ENCODE data around the gene PSTPIP2.

- TF ChIP-seq CTCF (IDR thresholded peaks at IDR 0.05) (no peak), POLR2A (IDR thresholded peaks at IDR 0.05) (no peak)
Observed at GRCh38 chr18:45957100-45957499, 115.0 kb downstream of the PSTPIP2 start.

All from right lobe of liver (tissue), 4 donors.